Stimulated activated CD8-positive, alpha-beta memory T cell treated with anti-CD3 and anti-CD28 coated beads, Interleukin-7, amount 100 ng/mL, for 4 hours (primary cell): ENCODE results near the gene RNMT.

ENCODE experiments used
- DNase-seq, 2 donors: peaks; one replicate each; pipeline ENCODE4 v3.0.0-alpha.2; 2020; ENCODE audit warnings: low read depth in 2 of 2

The RNMT gene

DNA sequence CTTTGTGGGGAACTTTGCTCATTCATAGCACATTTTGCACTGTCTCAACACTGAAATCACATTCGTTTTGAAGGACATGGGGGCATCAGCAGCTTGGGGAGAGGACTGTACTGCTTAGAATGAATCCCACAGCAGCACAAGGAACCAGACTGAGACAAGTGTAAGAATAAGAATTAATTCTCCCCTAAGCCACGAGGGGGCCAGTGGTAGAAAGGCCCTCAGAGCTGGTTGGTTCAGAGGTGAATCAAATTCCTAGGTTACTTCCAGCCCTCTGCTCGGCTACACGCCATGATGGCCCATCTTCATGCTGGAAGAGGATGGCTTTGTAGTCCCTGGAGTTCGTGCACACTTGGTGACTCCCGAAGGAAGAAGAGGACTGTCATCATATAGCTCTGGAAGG, 85.5 kb downstream of the RNMT start:
- no peak for DNase-seq

GRCh38 chr18:13813271-13813849, 86.9 kb downstream of the RNMT start:
- peak; percentile 18 to 31 for DNase-seq
